A673 (cell line): ENCODE results near the gene MATK. TPM values are rescaled to one million over a fixed set of nuclear protein-coding genes. Genes with fewer than 3 reads are reported as not detected.

Experiments
- BruUV-seq: library from RNA; stranded (reverse); fragments of 400-500 nt; replicated peaks from 2 replicates; lab custom pipeline; 2021; lab: Mats Ljungman, UMichigan
- CTCF ChIA-PET: fragments of 300-600 bp; sonication (Branson Sonifier 250); formaldehyde crosslinking; loops from one replicate; lab custom pipeline; 2022; ENCODE audit warnings: antibody characterized with exemption; lab: Charles Lee
- POLR2A ChIA-PET: fragments of 300-600 bp; sonication (Branson Sonifier 250); formaldehyde crosslinking; loops from one replicate; lab custom pipeline; 2022; ENCODE audit warnings: antibody characterized with exemption; ENCODE audit not compliant: low non-redundant PET; lab: Charles Lee
- DNase-seq: peaks from one replicate; pipeline ENCODE4 v3.0.0-alpha.2; 2015; ENCODE audit warnings: low spot score
- H3K27ac ChIP-seq: fragments of 200-600 bp; sonication (generic); 2 replicates; pipeline ENCODE4 v1.5.1; 2016; ENCODE audit warnings: mixed run types, low read depth, mild to moderate bottlenecking, mixed read lengths, antibody characterized with exemption, low read length; ENCODE audit not compliant: poor library complexity, severe bottlenecking
- H3K27me3 ChIP-seq: fragments of 200-600 bp; sonication (generic); replicated peaks from 2 replicates; pipeline ENCODE4 v1.6.1; 2017; ENCODE audit warnings: mixed run types, low read depth, mild to moderate bottlenecking, mixed read lengths, antibody characterized with exemption, low read length; ENCODE audit not compliant: insufficient read depth, poor library complexity
- H3K36me3 ChIP-seq: fragments of 200-600 bp; sonication (generic); 2 replicates; pipeline ENCODE4 v1.6.1; 2016; ENCODE audit warnings: mixed run types, mild to moderate bottlenecking, mixed read lengths, antibody characterized with exemption, low read length; ENCODE audit not compliant: insufficient read depth, poor library complexity, severe bottlenecking
- H3K4me1 ChIP-seq: fragments of 200-600 bp; sonication (generic); 2 replicates; pipeline ENCODE4 v1.6.1; 2017; ENCODE audit warnings: mixed run types, mild to moderate bottlenecking, mixed read lengths, antibody characterized with exemption, low read length; ENCODE audit not compliant: insufficient read depth, poor library complexity, severe bottlenecking
- H3K4me3 ChIP-seq: fragments of 200-600 bp; sonication (generic); 2 replicates; pipeline ENCODE4 v1.5.1; 2016; ENCODE audit warnings: low read depth, mixed run types, mild to moderate bottlenecking, mixed read lengths, low read length; ENCODE audit not compliant: poor library complexity, severe bottlenecking
- H3K9me3 ChIP-seq: fragments of 200-600 bp; sonication (generic); 2 replicates; pipeline ENCODE4 v1.6.1; 2016; ENCODE audit warnings: mixed run types, low read depth, mild to moderate bottlenecking, mixed read lengths, antibody characterized with exemption, low read length; ENCODE audit not compliant: poor library complexity, severe bottlenecking
- CTCF ChIP-seq: fragments of 300-800, 200-600 bp; sonication (generic); conservative IDR thresholded peaks from 2 replicates; pipeline ENCODE4 v1.5.1; 2017; ENCODE audit warnings: low read depth, mild to moderate bottlenecking, antibody characterized with exemption, low read length, moderate library complexity, mixed read lengths
- EZH2 ChIP-seq: fragments of 200-600 bp; sonication (generic); IDR thresholded peaks from 2 replicates; pipeline ENCODE4 v1.6.1; 2017; ENCODE audit warnings: borderline replicate concordance, low read depth, mild to moderate bottlenecking, mixed read lengths, antibody characterized with exemption, low read length; ENCODE audit not compliant: poor library complexity, severe bottlenecking
- intact Hi-C: fragments of 100-400 bp; cut with micrococcal nuclease; formaldehyde crosslinking; loops from one replicate; pipeline ENCODE4 v1.10.0; 2022; ENCODE audit not compliant: unreplicated experiment
- total RNA-seq: library from RNA; stranded (reverse); gene quantifications from 2 replicates; pipeline ENCODE4 v1.2.3, GENCODE V29; 2021

The MATK gene
- total RNA-seq, 1 experiment from 2014 or later: 2.0 TPM

GRCh38 chr19:3753631-3754410 is 32.4 kb downstream of the MATK start:
- Histone ChIP-seq H3K27me3 (no peaks in the 10 kb centered on the region), H3K4me1 (no peaks in the 10 kb centered on the region), H3K36me3 (peaks cover 11% of the 10 kb centered on the region), H3K4me3 (no peak overlapping the region), H3K9me3 (no peaks in the 10 kb centered on the region), H3K27ac (no peak overlapping the region)
- TF ChIP-seq EZH2 (no peak), CTCF (no peak)
- ChIA-PET POLR2A (no interaction called here), CTCF (no interaction called here)
- intact Hi-C loops: no loop called here
- BruUV-seq: no TSS peak
- DNase-seq: no peak

- no peak overlapping the region for H3K4me3 ChIP-seq
- BruUV-seq: no TSS peak
- no peak for TF ChIP-seq EZH2
- TF ChIP-seq CTCF: no peak
- no peaks in the 10 kb centered on the region for H3K9me3 ChIP-seq
- intact Hi-C loops: no loop called here
- H3K36me3 ChIP-seq: peaks cover 11% of the 10 kb centered on the region
- ChIA-PET CTCF (no interaction called here), POLR2A (no interaction called here)
- H3K27ac ChIP-seq: no peak overlapping the region
- no peak for DNase-seq
- H3K4me1 ChIP-seq: no peaks in the 10 kb centered on the region
- no peaks in the 10 kb centered on the region for H3K27me3 ChIP-seq
These were observed 33.7 kb downstream of the MATK start for GRCh38 chr19:3752492-3752891.

- no peak overlapping the region for H3K27ac ChIP-seq
- no peaks in the 10 kb centered on the region for H3K9me3 ChIP-seq
- CTCF ChIA-PET: no interaction called here
- no TSS peak for BruUV-seq
- no peaks in the 10 kb centered on the region for H3K27me3 ChIP-seq
- DNase-seq: no peak
- no peaks in the 10 kb centered on the region for H3K4me1 ChIP-seq
- TF ChIP-seq CTCF (no peak), EZH2 (no peak)
- POLR2A ChIA-PET: no interaction called here
- intact Hi-C loops: no loop called here
- no peak overlapping the region for H3K4me3 ChIP-seq
- peaks cover 11% of the 10 kb centered on the region for H3K36me3 ChIP-seq
These were observed 34.9 kb downstream of the MATK start for GRCh38 chr19:3751236-3751635.
